ENCODE results near the gene IQSEC1.

DNA sequence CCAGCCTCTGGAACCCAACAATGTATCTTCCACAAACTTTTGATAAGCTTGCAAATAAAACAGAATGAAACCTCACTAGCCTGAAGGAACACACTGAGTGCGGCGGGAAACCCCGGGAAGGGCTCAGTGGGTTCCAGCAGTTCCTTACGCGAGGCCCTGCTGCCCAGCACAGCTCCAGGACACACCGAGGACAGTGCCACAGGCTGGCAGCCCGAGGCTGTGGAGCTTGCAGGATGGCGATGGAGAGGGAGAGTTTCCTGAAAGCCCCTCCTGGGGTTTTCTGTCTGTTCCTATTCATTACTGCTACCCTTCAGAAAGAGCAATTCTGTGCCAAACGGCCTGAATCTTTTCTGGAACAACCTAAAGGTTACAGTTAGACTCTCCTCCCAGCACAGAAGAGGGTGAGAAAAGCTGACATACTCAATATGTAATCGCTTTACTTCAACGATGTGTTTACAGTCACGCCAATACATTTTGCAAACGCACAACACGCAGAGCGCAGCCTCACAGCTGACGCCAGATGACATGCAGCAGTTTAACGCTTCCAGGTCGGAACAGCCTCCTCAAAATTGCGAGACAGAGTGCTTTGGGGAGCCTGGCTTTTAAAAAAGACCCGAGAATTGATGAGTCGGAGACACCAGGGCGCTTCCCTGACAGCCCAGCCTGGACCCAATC is 174.8 kb downstream of the IQSEC1 start:
- no peak for TF ChIP-seq SREBF2 (IDR thresholded peaks at IDR 0.05; ENCODE audit: low read length)
- TF ChIP-seq SPI1 (IDR thresholded peaks at IDR 0.05; ENCODE audit: borderline replicate concordance, insufficient read depth, low read depth, low read length) = no peak
- TF ChIP-seq, protein P1, sequence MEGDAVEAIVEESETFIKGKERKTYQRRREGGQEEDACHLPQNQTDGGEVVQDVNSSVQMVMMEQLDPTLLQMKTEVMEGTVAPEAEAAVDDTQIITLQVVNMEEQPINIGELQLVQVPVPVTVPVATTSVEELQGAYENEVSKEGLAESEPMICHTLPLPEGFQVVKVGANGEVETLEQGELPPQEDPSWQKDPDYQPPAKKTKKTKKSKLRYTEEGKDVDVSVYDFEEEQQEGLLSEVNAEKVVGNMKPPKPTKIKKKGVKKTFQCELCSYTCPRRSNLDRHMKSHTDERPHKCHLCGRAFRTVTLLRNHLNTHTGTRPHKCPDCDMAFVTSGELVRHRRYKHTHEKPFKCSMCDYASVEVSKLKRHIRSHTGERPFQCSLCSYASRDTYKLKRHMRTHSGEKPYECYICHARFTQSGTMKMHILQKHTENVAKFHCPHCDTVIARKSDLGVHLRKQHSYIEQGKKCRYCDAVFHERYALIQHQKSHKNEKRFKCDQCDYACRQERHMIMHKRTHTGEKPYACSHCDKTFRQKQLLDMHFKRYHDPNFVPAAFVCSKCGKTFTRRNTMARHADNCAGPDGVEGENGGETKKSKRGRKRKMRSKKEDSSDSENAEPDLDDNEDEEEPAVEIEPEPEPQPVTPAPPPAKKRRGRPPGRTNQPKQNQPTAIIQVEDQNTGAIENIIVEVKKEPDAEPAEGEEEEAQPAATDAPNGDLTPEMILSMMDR (IDR thresholded peaks at IDR 0.05 in 2 of 3, conservative IDR thresholded peaks at IDR 0.05 in 1 of 3; ENCODE audit: control insufficient read depth in 2 of 3, extremely low read depth in 1 of 3, insufficient read depth in 1 of 3, low read depth in 3 of 3, low read length in 3 of 3) = no peak
- TF ChIP-seq, protein P2, sequence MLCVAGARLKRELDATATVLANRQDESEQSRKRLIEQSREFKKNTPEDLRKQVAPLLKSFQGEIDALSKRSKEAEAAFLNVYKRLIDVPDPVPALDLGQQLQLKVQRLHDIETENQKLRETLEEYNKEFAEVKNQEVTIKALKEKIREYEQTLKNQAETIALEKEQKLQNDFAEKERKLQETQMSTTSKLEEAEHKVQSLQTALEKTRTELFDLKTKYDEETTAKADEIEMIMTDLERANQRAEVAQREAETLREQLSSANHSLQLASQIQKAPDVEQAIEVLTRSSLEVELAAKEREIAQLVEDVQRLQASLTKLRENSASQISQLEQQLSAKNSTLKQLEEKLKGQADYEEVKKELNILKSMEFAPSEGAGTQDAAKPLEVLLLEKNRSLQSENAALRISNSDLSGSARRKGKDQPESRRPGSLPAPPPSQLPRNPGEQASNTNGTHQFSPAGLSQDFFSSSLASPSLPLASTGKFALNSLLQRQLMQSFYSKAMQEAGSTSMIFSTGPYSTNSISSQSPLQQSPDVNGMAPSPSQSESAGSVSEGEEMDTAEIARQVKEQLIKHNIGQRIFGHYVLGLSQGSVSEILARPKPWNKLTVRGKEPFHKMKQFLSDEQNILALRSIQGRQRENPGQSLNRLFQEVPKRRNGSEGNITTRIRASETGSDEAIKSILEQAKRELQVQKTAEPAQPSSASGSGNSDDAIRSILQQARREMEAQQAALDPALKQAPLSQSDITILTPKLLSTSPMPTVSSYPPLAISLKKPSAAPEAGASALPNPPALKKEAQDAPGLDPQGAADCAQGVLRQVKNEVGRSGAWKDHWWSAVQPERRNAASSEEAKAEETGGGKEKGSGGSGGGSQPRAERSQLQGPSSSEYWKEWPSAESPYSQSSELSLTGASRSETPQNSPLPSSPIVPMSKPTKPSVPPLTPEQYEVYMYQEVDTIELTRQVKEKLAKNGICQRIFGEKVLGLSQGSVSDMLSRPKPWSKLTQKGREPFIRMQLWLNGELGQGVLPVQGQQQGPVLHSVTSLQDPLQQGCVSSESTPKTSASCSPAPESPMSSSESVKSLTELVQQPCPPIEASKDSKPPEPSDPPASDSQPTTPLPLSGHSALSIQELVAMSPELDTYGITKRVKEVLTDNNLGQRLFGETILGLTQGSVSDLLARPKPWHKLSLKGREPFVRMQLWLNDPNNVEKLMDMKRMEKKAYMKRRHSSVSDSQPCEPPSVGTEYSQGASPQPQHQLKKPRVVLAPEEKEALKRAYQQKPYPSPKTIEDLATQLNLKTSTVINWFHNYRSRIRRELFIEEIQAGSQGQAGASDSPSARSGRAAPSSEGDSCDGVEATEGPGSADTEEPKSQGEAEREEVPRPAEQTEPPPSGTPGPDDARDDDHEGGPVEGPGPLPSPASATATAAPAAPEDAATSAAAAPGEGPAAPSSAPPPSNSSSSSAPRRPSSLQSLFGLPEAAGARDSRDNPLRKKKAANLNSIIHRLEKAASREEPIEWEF (IDR thresholded peaks at IDR 0.05; ENCODE audit: insufficient replicate concordance, low read depth, low read length) = no peak
- TF ChIP-seq NR2C1 (IDR thresholded peaks at IDR 0.05) = no peak
- TF ChIP-seq EZH2 (IDR thresholded peaks at IDR 0.05; ENCODE audit: borderline replicate concordance, control insufficient read depth, low read depth, low read length) = no peak
- TF ChIP-seq ZNF207 (IDR thresholded peaks at IDR 0.05; ENCODE audit: borderline replicate concordance) = no peak
- TF ChIP-seq, protein P3, sequence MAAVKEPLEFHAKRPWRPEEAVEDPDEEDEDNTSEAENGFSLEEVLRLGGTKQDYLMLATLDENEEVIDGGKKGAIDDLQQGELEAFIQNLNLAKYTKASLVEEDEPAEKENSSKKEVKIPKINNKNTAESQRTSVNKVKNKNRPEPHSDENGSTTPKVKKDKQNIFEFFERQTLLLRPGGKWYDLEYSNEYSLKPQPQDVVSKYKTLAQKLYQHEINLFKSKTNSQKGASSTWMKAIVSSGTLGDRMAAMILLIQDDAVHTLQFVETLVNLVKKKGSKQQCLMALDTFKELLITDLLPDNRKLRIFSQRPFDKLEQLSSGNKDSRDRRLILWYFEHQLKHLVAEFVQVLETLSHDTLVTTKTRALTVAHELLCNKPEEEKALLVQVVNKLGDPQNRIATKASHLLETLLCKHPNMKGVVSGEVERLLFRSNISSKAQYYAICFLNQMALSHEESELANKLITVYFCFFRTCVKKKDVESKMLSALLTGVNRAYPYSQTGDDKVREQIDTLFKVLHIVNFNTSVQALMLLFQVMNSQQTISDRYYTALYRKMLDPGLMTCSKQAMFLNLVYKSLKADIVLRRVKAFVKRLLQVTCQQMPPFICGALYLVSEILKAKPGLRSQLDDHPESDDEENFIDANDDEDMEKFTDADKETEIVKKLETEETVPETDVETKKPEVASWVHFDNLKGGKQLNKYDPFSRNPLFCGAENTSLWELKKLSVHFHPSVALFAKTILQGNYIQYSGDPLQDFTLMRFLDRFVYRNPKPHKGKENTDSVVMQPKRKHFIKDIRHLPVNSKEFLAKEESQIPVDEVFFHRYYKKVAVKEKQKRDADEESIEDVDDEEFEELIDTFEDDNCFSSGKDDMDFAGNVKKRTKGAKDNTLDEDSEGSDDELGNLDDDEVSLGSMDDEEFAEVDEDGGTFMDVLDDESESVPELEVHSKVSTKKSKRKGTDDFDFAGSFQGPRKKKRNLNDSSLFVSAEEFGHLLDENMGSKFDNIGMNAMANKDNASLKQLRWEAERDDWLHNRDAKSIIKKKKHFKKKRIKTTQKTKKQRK (IDR thresholded peaks at IDR 0.05; ENCODE audit: low read depth, low read length) = no peak
- TF ChIP-seq, protein P4, sequence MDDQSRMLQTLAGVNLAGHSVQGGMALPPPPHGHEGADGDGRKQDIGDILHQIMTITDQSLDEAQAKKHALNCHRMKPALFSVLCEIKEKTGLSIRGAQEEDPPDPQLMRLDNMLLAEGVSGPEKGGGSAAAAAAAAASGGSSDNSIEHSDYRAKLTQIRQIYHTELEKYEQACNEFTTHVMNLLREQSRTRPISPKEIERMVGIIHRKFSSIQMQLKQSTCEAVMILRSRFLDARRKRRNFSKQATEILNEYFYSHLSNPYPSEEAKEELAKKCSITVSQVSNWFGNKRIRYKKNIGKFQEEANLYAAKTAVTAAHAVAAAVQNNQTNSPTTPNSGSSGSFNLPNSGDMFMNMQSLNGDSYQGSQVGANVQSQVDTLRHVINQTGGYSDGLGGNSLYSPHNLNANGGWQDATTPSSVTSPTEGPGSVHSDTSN (IDR thresholded peaks at IDR 0.05; ENCODE audit: insufficient replicate concordance, low read depth, low read length) = no peak
- TF ChIP-seq, protein P5, sequence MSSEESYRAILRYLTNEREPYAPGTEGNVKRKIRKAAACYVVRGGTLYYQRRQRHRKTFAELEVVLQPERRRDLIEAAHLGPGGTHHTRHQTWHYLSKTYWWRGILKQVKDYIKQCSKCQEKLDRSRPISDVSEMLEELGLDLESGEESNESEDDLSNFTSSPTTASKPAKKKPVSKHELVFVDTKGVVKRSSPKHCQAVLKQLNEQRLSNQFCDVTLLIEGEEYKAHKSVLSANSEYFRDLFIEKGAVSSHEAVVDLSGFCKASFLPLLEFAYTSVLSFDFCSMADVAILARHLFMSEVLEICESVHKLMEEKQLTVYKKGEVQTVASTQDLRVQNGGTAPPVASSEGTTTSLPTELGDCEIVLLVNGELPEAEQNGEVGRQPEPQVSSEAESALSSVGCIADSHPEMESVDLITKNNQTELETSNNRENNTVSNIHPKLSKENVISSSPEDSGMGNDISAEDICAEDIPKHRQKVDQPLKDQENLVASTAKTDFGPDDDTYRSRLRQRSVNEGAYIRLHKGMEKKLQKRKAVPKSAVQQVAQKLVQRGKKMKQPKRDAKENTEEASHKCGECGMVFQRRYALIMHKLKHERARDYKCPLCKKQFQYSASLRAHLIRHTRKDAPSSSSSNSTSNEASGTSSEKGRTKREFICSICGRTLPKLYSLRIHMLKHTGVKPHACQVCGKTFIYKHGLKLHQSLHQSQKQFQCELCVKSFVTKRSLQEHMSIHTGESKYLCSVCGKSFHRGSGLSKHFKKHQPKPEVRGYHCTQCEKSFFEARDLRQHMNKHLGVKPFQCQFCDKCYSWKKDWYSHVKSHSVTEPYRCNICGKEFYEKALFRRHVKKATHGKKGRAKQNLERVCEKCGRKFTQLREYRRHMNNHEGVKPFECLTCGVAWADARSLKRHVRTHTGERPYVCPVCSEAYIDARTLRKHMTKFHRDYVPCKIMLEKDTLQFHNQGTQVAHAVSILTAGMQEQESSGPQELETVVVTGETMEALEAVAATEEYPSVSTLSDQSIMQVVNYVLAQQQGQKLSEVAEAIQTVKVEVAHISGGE (CRISPR knock-in tag; IDR thresholded peaks at IDR 0.05) = no peak

All from GM12878 (cell line).